Keratinocyte (primary cell): ENCODE measurements around the gene CRLF1.

Experiments
- CTCF ChIP-seq, 3 experiments: IDR thresholded peaks in 1 of 3; conservative IDR thresholded peaks in 1 of 3; optimal IDR thresholded peaks in 1 of 3; 2 replicates in 2 of 3; 3 replicates in 1 of 3; pipeline versions ENCODE3 to v1.5.1; 2011; ENCODE audit warnings: low read length in 3 of 3, mild to moderate bottlenecking in 3 of 3, moderate library complexity in 2 of 3, control low read depth in 1 of 3, inconsistent platforms in 1 of 3; ENCODE audit not compliant: insufficient read depth in 2 of 3; ENCODE audit errors: extremely low read depth in 1 of 3
- EZH2 ChIP-seq: IDR thresholded peaks from one replicate; pipeline ENCODE4 v1.6.1; 2012; ENCODE audit warnings: inconsistent platforms, mild to moderate bottlenecking, low read length, moderate library complexity

DNA sequence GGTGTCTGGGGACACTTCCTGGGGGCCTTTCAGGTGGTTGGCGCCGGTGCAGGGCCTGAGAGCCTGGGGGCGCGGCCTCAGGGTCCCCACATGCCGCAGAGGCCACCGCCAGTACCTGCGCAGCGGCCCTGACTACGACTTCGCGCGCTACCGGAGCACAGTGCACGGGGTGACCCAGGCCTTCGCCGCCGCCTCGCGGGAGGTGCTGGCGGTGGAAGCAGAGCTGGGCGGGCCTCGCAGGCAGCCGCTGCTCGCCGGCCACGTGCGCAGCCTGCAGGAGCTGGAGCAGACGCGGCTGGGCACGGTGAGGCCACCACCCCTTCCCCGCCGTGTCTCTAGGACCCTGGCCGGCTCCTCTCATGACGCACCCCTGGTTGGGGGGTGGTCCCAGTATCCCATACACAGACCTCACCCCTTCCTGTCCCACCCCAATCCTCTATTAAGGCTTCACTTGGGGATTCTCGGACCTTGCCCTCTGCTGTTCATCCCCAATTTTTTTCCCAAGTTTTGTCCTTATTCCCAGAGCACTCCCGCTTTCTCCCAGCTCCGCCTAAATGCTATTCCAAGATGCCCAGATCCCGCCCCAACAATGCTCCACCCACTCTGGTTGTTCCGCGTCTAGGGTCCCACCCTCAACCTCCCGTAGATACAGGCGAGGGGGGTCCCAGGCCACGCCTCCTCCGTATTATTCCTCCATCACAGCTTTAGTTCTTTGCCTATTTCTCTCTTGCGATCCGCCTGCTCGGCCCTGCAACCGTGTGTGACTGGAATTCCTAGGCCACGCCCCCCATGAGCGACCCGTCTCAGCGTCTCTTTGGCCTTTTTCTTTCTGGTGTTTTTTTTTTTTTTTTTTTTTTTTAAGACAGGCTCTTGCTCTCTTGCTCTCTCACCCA, 17.0 kb downstream of the CRLF1 start:
- peak in 2 of 3 experiments; percentile 45 for TF ChIP-seq CTCF (optimal IDR thresholded peaks at IDR 0.05 in 1 of 3, IDR thresholded peaks at IDR 0.05 in 1 of 3, conservative IDR thresholded peaks at IDR 0.05 in 1 of 3; ENCODE audit: extremely low read depth in 1 of 3, insufficient read depth in 2 of 3, low read length in 3 of 3)
- no peak for TF ChIP-seq EZH2
